ENCODE data around the gene ALCAM. TPM values are rescaled to one million over a fixed set of nuclear protein-coding genes. Genes with fewer than 3 reads are reported as not detected.

ALCAM gene
- total RNA-seq, 3 donors from 2014 or later: 20.3 to 223 (median 118) TPM

GRCh38 chr3:105351821-105352220 lies 14.9 kb upstream of the ALCAM start:
- Histone ChIP-seq H3K27ac (no peak overlapping the region), H3K4me3 (no peak overlapping the region), H3K4me1 (no peaks in the 10 kb centered on the region), H3K27me3 (no peaks in the 10 kb centered on the region), H3K9me3 (no peaks in the 10 kb centered on the region), H3K36me3 (no peaks in the 10 kb centered on the region)
- TF ChIP-seq POLR2A (IDR thresholded peaks at IDR 0.05) (no peak), CTCF (IDR thresholded peaks at IDR 0.05) (no peak), POLR2AphosphoS5 (IDR thresholded peaks at IDR 0.05) (no peak)
- intact Hi-C loops (cut with DNase I; ENCODE audit: low total_unique reads): no loop called here
- DNase-seq (ENCODE audit: low spot score in 2 of 2): no peak

GRCh38 chr3:105352976-105353375 lies 13.7 kb upstream of the ALCAM start:
- no peak for DNase-seq (ENCODE audit: low spot score in 2 of 2)
- Histone ChIP-seq H3K27me3 (no peaks in the 10 kb centered on the region), H3K9me3 (no peaks in the 10 kb centered on the region), H3K36me3 (no peaks in the 10 kb centered on the region), H3K27ac (no peak overlapping the region), H3K4me1 (no peaks in the 10 kb centered on the region), H3K4me3 (no peak overlapping the region)
- intact Hi-C loops (cut with DNase I; ENCODE audit: low total_unique reads): no loop called here
- TF ChIP-seq POLR2A (IDR thresholded peaks at IDR 0.05) (no peak), CTCF (IDR thresholded peaks at IDR 0.05) (no peak), POLR2AphosphoS5 (IDR thresholded peaks at IDR 0.05) (no peak)

GRCh38 chr3:105353485-105354161 lies 13.1 kb upstream of the ALCAM start:
- peak overlapping the region; percentile 12 to 50 (median 16) for H3K4me3 ChIP-seq
- H3K27me3 ChIP-seq: no peaks in the 10 kb centered on the region
- H3K9me3 ChIP-seq: no peaks in the 10 kb centered on the region
- no peak overlapping the region for H3K27ac ChIP-seq
- TF ChIP-seq CTCF (IDR thresholded peaks at IDR 0.05) (no peak), POLR2AphosphoS5 (IDR thresholded peaks at IDR 0.05) (no peak), POLR2A (IDR thresholded peaks at IDR 0.05) (no peak)
- H3K36me3 ChIP-seq: no peaks in the 10 kb centered on the region
- H3K4me1 ChIP-seq: no peaks in the 10 kb centered on the region
- no peak for DNase-seq (ENCODE audit: low spot score in 2 of 2)
- intact Hi-C loops (cut with DNase I; ENCODE audit: low total_unique reads): no loop called here

- DNase-seq (ENCODE audit: low spot score in 2 of 2): no peak
- intact Hi-C loops (cut with DNase I; ENCODE audit: low total_unique reads): no loop called here
- TF ChIP-seq CTCF (IDR thresholded peaks at IDR 0.05): no peak
- Histone ChIP-seq H3K27me3 (no peaks in the 10 kb centered on the region), H3K4me3 (no peak overlapping the region), H3K4me1 (no peaks in the 10 kb centered on the region), H3K9me3 (no peaks in the 10 kb centered on the region), H3K36me3 (no peaks in the 10 kb centered on the region), H3K27ac (no peak overlapping the region)
These were observed 12.3 kb upstream of the ALCAM start for GRCh38 chr3:105354429-105354828.

- no peaks in the 10 kb centered on the region for H3K9me3 ChIP-seq
- intact Hi-C loops (cut with DNase I; ENCODE audit: low total_unique reads): no loop called here
These were observed 11.2 kb upstream of the ALCAM start for GRCh38 chr3:105355408-105356061.

More at GRCh38 chr3:105355408-105356061, 11.2 kb upstream of the ALCAM start:
- H3K27ac ChIP-seq: no peak overlapping the region
- H3K4me3 ChIP-seq: no peak overlapping the region
- H3K27me3 ChIP-seq: no peaks in the 10 kb centered on the region
- H3K36me3 ChIP-seq: no peaks in the 10 kb centered on the region
- TF ChIP-seq POLR2AphosphoS5 (IDR thresholded peaks at IDR 0.05) (no peak), POLR2A (IDR thresholded peaks at IDR 0.05) (no peak), CTCF (IDR thresholded peaks at IDR 0.05) (no peak)
- no peaks in the 10 kb centered on the region for H3K4me1 ChIP-seq
- no peak for DNase-seq (ENCODE audit: low spot score in 2 of 2)
